Measurements from ENCODE around the gene MYH10.

The MYH10 gene

GRCh38 chr17:8623591-8623990 is 6.9 kb downstream of the MYH10 start:
- TF ChIP-seq PATZ1 (CRISPR knock-in tag; IDR thresholded peaks at IDR 0.05; ENCODE audit: borderline replicate concordance) (no peak), ZNF70 (CRISPR knock-in tag; IDR thresholded peaks at IDR 0.05) (no peak), TSHZ2 (CRISPR knock-in tag; IDR thresholded peaks at IDR 0.05) (no peak), ZNF565 (CRISPR knock-in tag; conservative IDR thresholded peaks at IDR 0.05; ENCODE audit: low read depth) (no peak), ISL1 (CRISPR knock-in tag; IDR thresholded peaks at IDR 0.05) (no peak), POU6F1 (CRISPR knock-in tag; IDR thresholded peaks at IDR 0.05; ENCODE audit: borderline replicate concordance, low read depth) (no peak), ARNTL (CRISPR knock-in tag; IDR thresholded peaks at IDR 0.05; ENCODE audit: borderline replicate concordance, low read depth) (no peak), CREB5 (CRISPR knock-in tag; IDR thresholded peaks at IDR 0.05; ENCODE audit: low read depth) (no peak), OSR1 (CRISPR knock-in tag; IDR thresholded peaks at IDR 0.05) (no peak), ZFP3 (CRISPR knock-in tag; IDR thresholded peaks at IDR 0.05) (no peak), RARB (CRISPR knock-in tag; IDR thresholded peaks at IDR 0.05) (no peak), BACH2 (CRISPR knock-in tag; IDR thresholded peaks at IDR 0.05; ENCODE audit: borderline replicate concordance) (no peak)
- TF ChIP-seq, protein P1, sequence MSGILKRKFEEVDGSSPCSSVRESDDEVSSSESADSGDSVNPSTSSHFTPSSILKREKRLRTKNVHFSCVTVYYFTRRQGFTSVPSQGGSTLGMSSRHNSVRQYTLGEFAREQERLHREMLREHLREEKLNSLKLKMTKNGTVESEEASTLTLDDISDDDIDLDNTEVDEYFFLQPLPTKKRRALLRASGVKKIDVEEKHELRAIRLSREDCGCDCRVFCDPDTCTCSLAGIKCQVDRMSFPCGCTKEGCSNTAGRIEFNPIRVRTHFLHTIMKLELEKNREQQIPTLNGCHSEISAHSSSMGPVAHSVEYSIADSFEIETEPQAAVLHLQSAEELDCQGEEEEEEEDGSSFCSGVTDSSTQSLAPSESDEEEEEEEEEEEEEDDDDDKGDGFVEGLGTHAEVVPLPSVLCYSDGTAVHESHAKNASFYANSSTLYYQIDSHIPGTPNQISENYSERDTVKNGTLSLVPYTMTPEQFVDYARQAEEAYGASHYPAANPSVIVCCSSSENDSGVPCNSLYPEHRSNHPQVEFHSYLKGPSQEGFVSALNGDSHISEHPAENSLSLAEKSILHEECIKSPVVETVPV (CRISPR knock-in tag; IDR thresholded peaks at IDR 0.05), result no peak
- ATAC-seq, result no peak

GRCh38 chr17:8622191-8622590 is 8.3 kb downstream of the MYH10 start:
- TF ChIP-seq ZFP30 (CRISPR knock-in tag; IDR thresholded peaks at IDR 0.05) (no peak), SNAI2 (CRISPR knock-in tag; IDR thresholded peaks at IDR 0.05) (no peak), TOX (CRISPR knock-in tag; IDR thresholded peaks at IDR 0.05; ENCODE audit: borderline replicate concordance) (no peak), ZNF70 (CRISPR knock-in tag; IDR thresholded peaks at IDR 0.05) (no peak)
- no peak for ATAC-seq

DNA sequence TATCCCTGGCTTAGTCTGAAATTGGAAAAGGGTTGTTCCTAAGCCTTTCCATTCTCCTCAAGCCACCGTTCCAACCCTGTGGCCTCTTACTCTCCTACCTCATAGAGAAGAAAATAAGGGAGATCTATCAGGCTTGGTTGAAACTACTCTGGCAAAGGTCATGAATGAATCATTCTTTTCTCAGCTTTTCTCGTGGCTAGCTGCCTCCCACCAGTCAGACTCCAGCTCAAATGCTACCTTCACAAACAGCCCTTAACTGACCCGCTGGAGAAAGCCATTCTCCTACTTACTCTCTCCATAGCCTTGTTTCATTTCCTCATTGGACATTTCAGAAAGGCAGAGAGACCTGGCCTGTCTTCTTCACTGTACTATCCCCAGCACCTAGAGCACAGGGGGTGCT is 8.9 kb downstream of the MYH10 start:
- TF ChIP-seq CSDC2 (CRISPR knock-in tag; IDR thresholded peaks at IDR 0.05), result no peak
- no peak for TF ChIP-seq RARB (CRISPR knock-in tag; IDR thresholded peaks at IDR 0.05)
- no peak for TF ChIP-seq ZNF70 (CRISPR knock-in tag; IDR thresholded peaks at IDR 0.05)
- TF ChIP-seq ZC3H10 (CRISPR knock-in tag; IDR thresholded peaks at IDR 0.05), result no peak
- no peak for TF ChIP-seq SNAI2 (CRISPR knock-in tag; IDR thresholded peaks at IDR 0.05)
- no peak for TF ChIP-seq GLIS3 (CRISPR knock-in tag; IDR thresholded peaks at IDR 0.05)
- no peak for TF ChIP-seq BACH2 (CRISPR knock-in tag; IDR thresholded peaks at IDR 0.05; ENCODE audit: borderline replicate concordance)
- TF ChIP-seq ISL1 (CRISPR knock-in tag; IDR thresholded peaks at IDR 0.05), result no peak
- ATAC-seq, result no peak

GRCh38 chr17:8619294-8619693 is 11.2 kb downstream of the MYH10 start:
- no peak for ATAC-seq
- TF ChIP-seq OSR1 (CRISPR knock-in tag; IDR thresholded peaks at IDR 0.05) (no peak), TOX (CRISPR knock-in tag; IDR thresholded peaks at IDR 0.05; ENCODE audit: borderline replicate concordance) (no peak), PATZ1 (CRISPR knock-in tag; IDR thresholded peaks at IDR 0.05; ENCODE audit: borderline replicate concordance) (no peak), CSDC2 (CRISPR knock-in tag; IDR thresholded peaks at IDR 0.05) (no peak), TSHZ2 (CRISPR knock-in tag; IDR thresholded peaks at IDR 0.05) (no peak), RARB (CRISPR knock-in tag; IDR thresholded peaks at IDR 0.05) (no peak), POU6F1 (CRISPR knock-in tag; IDR thresholded peaks at IDR 0.05; ENCODE audit: borderline replicate concordance, low read depth) (no peak)
